NB4 (cell line): ENCODE data around the gene ANKRD7.
"Not testable (repeated sequence)": the region's sequence is repeated elsewhere in the genome, so short reads cannot be mapped to it uniquely, and the experiment has no call there.

Experiments used
- DNase-seq: peaks from one replicate; pipeline ENCODE4 v3.0.0; 2010; ENCODE audit warnings: low read depth
- H3K4me3 ChIP-seq: one replicate; pipeline ENCODE4 v1.5.1; 2011; ENCODE audit warnings: mild to moderate bottlenecking, low read depth, low read length, moderate library complexity
- CTCF ChIP-seq: IDR thresholded peaks from one replicate; pipeline ENCODE4 v1.5.1; 2012; ENCODE audit warnings: low read depth, low read length
- MAX ChIP-seq: IDR thresholded peaks from 2 replicates; pipeline ENCODE4 v1.6.1; 2011; ENCODE audit warnings: low read depth, low read length
- MYC ChIP-seq: IDR thresholded peaks from 2 replicates; pipeline ENCODE4 v1.6.1; 2011; ENCODE audit warnings: low read depth, low read length
- POLR2A ChIP-seq: IDR thresholded peaks from 2 replicates; pipeline ENCODE4 v1.6.1; 2011; ENCODE audit warnings: mild to moderate bottlenecking; ENCODE audit not compliant: insufficient read length; ENCODE audit errors: extremely low read depth

Gene ANKRD7

GRCh38 chr7:118220583-118220982 lies 3.9 kb upstream of the ANKRD7 start:
- TF ChIP-seq MYC (no peak), CTCF (no peak), POLR2A (no peak), MAX (no peak)
- no peak for DNase-seq
- no peak overlapping the region for H3K4me3 ChIP-seq

- DNase-seq: no peak
- no peak overlapping the region for H3K4me3 ChIP-seq
- TF ChIP-seq MYC (no peak), MAX (no peak), CTCF (no peak), POLR2A (no peak)
Measured at GRCh38 chr7:118222591-118222990, 1.9 kb upstream of the ANKRD7 start.

- no peak overlapping the region for H3K4me3 ChIP-seq
- TF ChIP-seq POLR2A: no peak
- DNase-seq: no peak
Measured at GRCh38 chr7:118232837-118233236, 8.3 kb downstream of the ANKRD7 start.

DNA sequence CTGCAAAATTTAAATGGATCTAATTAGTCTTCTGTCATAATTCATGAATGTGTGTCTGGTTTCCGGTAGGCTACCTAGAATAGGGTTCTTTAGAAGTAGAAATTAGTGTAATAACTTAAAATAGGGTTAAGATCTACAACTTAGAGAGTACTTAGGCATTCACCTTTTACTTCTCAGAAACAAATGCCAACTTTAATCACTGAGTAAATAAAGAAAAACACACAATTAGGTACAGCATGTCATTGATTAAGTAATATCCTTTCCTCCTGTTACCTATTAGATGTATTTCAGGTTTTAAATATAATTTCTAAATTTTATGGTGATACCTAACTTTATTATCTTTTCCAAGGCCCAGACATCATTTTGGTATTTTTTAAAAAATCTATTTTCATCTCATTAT lies 9.3 kb downstream of the ANKRD7 start:
- no peak for DNase-seq
- TF ChIP-seq CTCF: no peak
- TF ChIP-seq MAX: no peak
- no peak for TF ChIP-seq MYC
- TF ChIP-seq POLR2A: no peak
- no peak overlapping the region for H3K4me3 ChIP-seq

DNA sequence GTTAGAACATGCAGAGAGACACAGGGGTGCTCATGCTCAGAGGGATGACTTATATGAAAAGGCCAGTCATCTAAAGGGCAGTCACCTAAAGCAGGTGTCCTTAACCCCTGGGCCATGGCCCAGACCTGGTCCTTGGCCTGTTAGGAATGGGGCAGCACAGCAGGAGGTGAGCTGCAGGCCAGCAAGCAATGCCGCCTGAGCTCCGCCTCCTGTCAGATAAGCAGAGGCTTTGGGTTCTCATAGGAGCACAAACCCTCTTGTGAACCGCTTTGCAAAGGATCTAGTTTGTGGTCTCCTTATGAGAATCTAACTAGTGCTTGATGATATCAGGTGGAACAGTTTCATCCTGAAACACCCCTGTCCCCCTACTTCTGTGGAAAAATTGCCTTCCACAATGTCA lies 14.5 kb downstream of the ANKRD7 start:
- DNase-seq: no peak
- no peak for TF ChIP-seq CTCF
- TF ChIP-seq POLR2A: no peak
- TF ChIP-seq MAX: no peak
- TF ChIP-seq MYC: no peak

DNA sequence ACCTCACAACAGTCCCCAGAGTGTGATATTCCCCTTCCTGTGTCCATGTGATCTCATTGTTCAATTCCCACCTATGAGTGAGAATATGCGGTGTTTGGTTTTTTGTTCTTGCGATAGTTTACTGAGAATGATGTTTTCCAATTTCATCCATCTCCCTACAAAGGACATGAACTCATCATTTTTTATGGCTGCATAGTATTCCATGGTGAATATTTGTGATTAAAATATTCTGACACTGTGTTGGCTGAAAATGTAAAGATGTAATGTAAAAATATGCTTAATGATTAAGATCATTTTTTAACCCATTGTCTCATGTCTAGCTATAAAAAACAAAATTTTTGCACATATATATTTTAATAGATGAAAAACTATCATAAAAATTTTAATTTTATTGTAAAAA lies 15.8 kb downstream of the ANKRD7 start:
- not testable (repeated sequence) for DNase-seq, H3K4me3 ChIP-seq

More for the DNA sequence above, 14.5 kb downstream of the ANKRD7 start:
- H3K4me3 ChIP-seq: no peak overlapping the region

DNA sequence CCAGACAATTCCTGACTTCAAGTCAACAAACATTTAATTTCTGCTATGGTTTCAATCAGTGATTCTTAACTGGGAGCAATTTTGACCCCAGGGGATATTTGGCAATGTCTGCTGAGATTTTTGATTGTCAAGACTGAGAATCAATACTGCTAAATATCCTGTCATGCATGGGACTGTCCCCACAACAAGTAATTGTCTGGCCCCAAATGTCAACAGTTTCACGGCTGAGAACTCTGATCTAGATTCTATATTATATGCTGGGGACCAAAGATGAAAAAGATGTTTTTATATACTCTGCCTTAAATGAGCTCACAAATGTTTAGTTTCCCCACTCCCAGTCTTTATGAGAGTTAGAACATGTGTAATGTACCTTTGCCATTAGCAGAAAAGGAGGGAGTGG lies 19.2 kb downstream of the ANKRD7 start:
- H3K4me3 ChIP-seq: no peak overlapping the region
- TF ChIP-seq MYC (no peak), POLR2A (no peak), CTCF (no peak), MAX (no peak)
- no peak for DNase-seq
